ENCODE data around the gene GRAMD1A.

Gene GRAMD1A

DNA sequence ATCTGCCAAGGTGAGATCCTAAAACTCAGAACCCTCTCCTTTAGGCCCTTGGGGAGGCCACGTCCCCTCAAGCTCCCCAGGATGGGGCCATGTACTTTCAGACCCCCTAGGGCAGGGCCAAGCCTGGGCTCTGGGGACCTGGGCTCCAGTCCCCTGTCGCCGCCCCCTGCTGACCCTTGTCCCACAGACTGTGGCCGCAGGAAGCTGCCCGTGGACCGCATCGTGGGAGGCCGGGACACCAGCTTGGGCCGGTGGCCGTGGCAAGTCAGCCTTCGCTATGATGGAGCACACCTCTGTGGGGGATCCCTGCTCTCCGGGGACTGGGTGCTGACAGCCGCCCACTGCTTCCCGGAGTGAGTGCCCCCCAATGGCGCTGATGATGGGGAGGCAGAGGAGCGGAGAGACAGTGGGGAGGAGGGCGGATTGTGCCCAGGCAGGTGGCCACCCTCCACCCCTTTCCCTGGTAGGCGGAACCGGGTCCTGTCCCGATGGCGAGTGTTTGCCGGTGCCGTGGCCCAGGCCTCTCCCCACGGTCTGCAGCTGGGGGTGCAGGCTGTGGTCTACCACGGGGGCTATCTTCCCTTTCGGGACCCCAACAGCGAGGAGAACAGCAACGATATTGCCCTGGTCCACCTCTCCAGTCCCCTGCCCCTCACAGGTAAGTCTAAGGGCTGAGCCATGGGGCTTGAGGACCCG is 60.2 kb downstream of the GRAMD1A start:
- no peak overlapping the region for H3K27ac ChIP-seq (ENCODE audit: low read length, poor library complexity, severe bottlenecking)
- H3K18ac ChIP-seq (ENCODE audit: low read depth in 1 of 2, low read length in 2 of 2) = no peak overlapping the region
- H2AFZ ChIP-seq (ENCODE audit: low read depth, low read length) = no peak overlapping the region
- no peak overlapping the region for H2AK5ac ChIP-seq (ENCODE audit: low read length, severe bottlenecking)
- no peak for DNase-seq
- no peak overlapping the region for H4K91ac ChIP-seq (ENCODE audit: low read length)
- no peaks in the 10 kb centered on the region for H3K9me3 ChIP-seq (ENCODE audit: control insufficient read depth, low read length)
- H3K4me3 ChIP-seq (ENCODE audit: insufficient read depth in 1 of 2, low read depth in 1 of 2, low read length in 2 of 2) = no peak overlapping the region
- no peak overlapping the region for H3K9ac ChIP-seq (ENCODE audit: low read length)
- H2BK15ac ChIP-seq (ENCODE audit: low read depth, poor library complexity, severe bottlenecking) = no peak overlapping the region
- no peak overlapping the region for H3K23ac ChIP-seq (ENCODE audit: low read length in 2 of 2)
- H3K4me2 ChIP-seq (ENCODE audit: low read length, poor library complexity, severe bottlenecking) = no peak overlapping the region
- no peak overlapping the region for H4K8ac ChIP-seq (ENCODE audit: low read length)
- no peak overlapping the region for H2BK120ac ChIP-seq (ENCODE audit: low read depth, low read length)
- 92% methylated on average over 28 of the region's 29 CpGs for WGBS
- no peak overlapping the region for H2BK12ac ChIP-seq (ENCODE audit: low read length in 2 of 2)
- no peaks in the 10 kb centered on the region for H3K79me1 ChIP-seq (replicated peaks; ENCODE audit: low read length, poor library complexity, severe bottlenecking)
- no peak overlapping the region for H3K14ac ChIP-seq (ENCODE audit: low read length in 2 of 2)
- no peaks in the 10 kb centered on the region for H3K4me1 ChIP-seq (ENCODE audit: control insufficient read depth, insufficient read depth, low read depth, low read length)
- peaks cover 14 to 24% of the 10 kb centered on the region in 2 experiments for H3K27me3 ChIP-seq (ENCODE audit: control insufficient read depth in 1 of 2, insufficient read depth in 1 of 2, low read length in 2 of 2)
- H2BK5ac ChIP-seq (ENCODE audit: low read depth, low read length, poor library complexity, severe bottlenecking) = no peak overlapping the region
- H3K4ac ChIP-seq (ENCODE audit: low read depth in 1 of 2, low read length in 2 of 2) = no peak overlapping the region
- H3K36me3 ChIP-seq (ENCODE audit: control insufficient read depth in 1 of 2, insufficient read depth in 2 of 2, low read depth in 1 of 2, low read length in 2 of 2) = no peaks in the 10 kb centered on the region

DNA sequence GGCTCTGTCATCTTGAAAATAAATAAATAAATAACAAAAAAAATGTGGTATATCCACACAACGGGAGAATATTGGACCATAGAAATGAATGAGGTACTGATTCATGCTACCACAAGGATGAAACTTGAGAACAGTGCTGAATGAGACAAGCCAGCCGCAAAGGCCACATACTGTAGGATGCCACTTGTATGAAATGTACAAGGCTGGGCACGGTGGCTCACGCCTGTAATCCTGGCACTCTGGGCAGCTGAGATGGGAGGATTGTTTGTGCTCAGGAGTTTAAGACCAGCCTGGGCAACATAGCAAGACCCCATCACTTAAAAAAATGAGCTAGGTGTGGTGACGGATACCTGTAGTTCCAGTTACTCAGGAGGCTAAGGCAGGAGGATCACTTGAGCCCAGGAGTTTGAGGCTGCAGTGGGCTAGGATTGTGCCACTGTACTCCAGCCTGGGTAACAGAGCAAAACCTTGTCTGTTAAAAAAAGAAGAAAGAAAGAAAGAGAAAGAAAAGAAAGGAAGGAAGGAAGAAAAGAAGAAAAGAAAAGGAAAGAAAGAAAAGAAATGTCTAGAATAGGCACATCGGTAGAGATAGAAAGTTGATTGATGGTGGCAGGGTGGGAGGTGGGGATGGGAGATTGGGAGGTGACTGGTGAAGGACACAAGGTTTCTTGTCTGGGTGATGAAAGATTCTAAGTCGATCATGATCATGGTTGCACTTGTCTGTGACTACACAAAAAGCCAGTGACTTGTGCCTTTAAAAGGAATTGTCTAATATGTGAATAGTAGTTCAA is 61.7 kb downstream of the GRAMD1A start:
- Histone ChIP-seq H3K18ac (ENCODE audit: low read depth in 1 of 2, low read length in 2 of 2) (no peak overlapping the region), H3K27me3 (ENCODE audit: control insufficient read depth in 1 of 2, insufficient read depth in 1 of 2, low read length in 2 of 2) (peaks cover 0 to 9% of the 10 kb centered on the region in 2 experiments), H3K4me1 (ENCODE audit: control insufficient read depth, insufficient read depth, low read depth, low read length) (no peaks in the 10 kb centered on the region), H3K36me3 (ENCODE audit: control insufficient read depth in 1 of 2, insufficient read depth in 2 of 2, low read depth in 1 of 2, low read length in 2 of 2) (no peaks in the 10 kb centered on the region), H2AK5ac (ENCODE audit: low read length, severe bottlenecking) (no peak overlapping the region), H4K8ac (ENCODE audit: low read length) (no peak overlapping the region), H2BK120ac (ENCODE audit: low read depth, low read length) (no peak overlapping the region), H2BK5ac (ENCODE audit: low read depth, low read length, poor library complexity, severe bottlenecking) (no peak overlapping the region), H2BK15ac (ENCODE audit: low read depth, poor library complexity, severe bottlenecking) (no peak overlapping the region), H3K4me3 (ENCODE audit: insufficient read depth in 1 of 2, low read depth in 1 of 2, low read length in 2 of 2) (no peak overlapping the region), H2BK12ac (ENCODE audit: low read length in 2 of 2) (no peak overlapping the region), H2AFZ (ENCODE audit: low read depth, low read length) (no peak overlapping the region), H3K14ac (ENCODE audit: low read length in 2 of 2) (no peak overlapping the region), H3K9me3 (ENCODE audit: control insufficient read depth, low read length) (no peaks in the 10 kb centered on the region), H3K27ac (ENCODE audit: low read length, poor library complexity, severe bottlenecking) (no peak overlapping the region), H3K4me2 (ENCODE audit: low read length, poor library complexity, severe bottlenecking) (no peak overlapping the region), H3K4ac (ENCODE audit: low read depth in 1 of 2, low read length in 2 of 2) (no peak overlapping the region), H4K91ac (ENCODE audit: low read length) (no peak overlapping the region), H3K23ac (ENCODE audit: low read length in 2 of 2) (no peak overlapping the region), H3K9ac (ENCODE audit: low read length) (no peak overlapping the region), H3K79me1 (replicated peaks; ENCODE audit: low read length, poor library complexity, severe bottlenecking) (no peaks in the 10 kb centered on the region)
- WGBS = 83% methylated on average over 7 of the region's 7 CpGs
- no peak for DNase-seq

DNA sequence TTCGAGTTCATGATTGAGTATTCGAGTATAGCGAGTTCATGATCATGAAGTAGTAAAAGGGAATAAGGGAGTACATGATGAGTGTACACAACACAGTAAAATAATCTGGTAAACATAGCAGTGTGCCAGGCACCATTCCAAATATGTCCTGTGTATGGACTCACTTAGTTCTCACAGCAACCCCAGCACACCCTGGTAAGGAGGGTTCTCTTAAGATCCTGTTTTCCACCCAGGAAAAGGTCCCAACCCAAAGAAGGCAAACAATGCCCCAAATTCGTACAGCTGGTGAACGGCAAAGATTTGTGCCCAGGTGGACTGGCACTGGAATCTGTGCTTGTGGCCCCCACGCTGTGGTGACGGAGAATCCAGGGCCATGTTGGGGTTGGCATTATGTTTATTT is 62.8 kb downstream of the GRAMD1A start:
- Histone ChIP-seq H2BK120ac (ENCODE audit: low read depth, low read length) (no peak overlapping the region), H3K36me3 (ENCODE audit: control insufficient read depth in 1 of 2, insufficient read depth in 2 of 2, low read depth in 1 of 2, low read length in 2 of 2) (no peaks in the 10 kb centered on the region), H4K8ac (ENCODE audit: low read length) (no peak overlapping the region)

DNA sequence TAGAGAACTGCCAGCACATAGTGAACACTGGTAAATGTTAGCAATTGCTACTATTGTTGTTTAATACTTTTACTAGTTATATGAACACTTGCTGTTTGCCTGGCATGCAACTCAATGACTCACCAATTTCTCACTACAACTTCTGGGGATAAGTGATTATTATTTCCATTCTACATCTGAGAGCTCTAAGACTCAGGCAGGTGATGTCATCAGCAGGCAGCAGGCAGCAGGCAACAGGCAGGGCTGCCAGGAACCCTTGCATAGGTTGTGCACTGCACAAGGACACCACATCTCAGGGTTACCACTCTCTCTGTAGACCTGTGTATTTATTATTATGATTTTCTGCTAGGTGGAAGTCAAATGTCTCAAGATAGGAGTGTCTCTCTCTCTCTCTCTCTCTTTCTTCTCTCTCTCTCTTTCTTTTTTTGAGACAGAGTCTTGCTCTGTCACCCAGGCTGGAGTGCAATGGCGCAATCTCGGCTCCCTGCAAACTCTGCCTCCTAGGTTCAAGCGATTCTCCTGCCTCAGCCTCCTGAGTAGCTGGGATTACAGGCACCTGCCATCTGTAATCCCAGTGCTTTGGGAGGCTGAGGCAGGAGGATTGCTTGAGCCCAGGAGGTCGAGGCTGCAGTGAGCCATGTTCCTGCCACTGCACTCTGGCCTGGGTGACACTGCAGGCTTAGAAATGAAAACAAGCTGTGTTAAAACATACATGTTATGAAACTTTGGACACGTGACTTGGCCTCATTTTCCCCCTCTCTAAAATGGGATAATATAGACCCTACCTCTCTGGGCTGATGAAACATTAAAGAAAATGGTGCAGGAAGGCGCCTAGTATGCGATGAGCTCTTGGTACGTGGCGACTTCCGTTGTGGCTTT is 64.1 kb downstream of the GRAMD1A start:
- no peak overlapping the region for H3K9ac ChIP-seq (ENCODE audit: low read length)

More for the DNA sequence above, 62.8 kb downstream of the GRAMD1A start:
- H3K27ac ChIP-seq (ENCODE audit: low read length, poor library complexity, severe bottlenecking) = no peak overlapping the region
- no peaks in the 10 kb centered on the region for H3K4me1 ChIP-seq (ENCODE audit: control insufficient read depth, insufficient read depth, low read depth, low read length)
- no peak overlapping the region for H4K91ac ChIP-seq (ENCODE audit: low read length)
- no peak overlapping the region for H3K4me2 ChIP-seq (ENCODE audit: low read length, poor library complexity, severe bottlenecking)
- no peak overlapping the region for H3K14ac ChIP-seq (ENCODE audit: low read length in 2 of 2)
- peaks cover 0 to 7% of the 10 kb centered on the region in 2 experiments for H3K27me3 ChIP-seq (ENCODE audit: control insufficient read depth in 1 of 2, insufficient read depth in 1 of 2, low read length in 2 of 2)
- no peak overlapping the region for H3K18ac ChIP-seq (ENCODE audit: low read depth in 1 of 2, low read length in 2 of 2)
- H2AK5ac ChIP-seq (ENCODE audit: low read length, severe bottlenecking) = no peak overlapping the region
- H2BK15ac ChIP-seq (ENCODE audit: low read depth, poor library complexity, severe bottlenecking) = no peak overlapping the region
- H3K4me3 ChIP-seq (ENCODE audit: insufficient read depth in 1 of 2, low read depth in 1 of 2, low read length in 2 of 2) = no peak overlapping the region
- WGBS = 94% methylated on average over 7 of the region's 7 CpGs
- no peak overlapping the region for H2AFZ ChIP-seq (ENCODE audit: low read depth, low read length)
- H3K9me3 ChIP-seq (ENCODE audit: control insufficient read depth, low read length) = no peaks in the 10 kb centered on the region
- H3K4ac ChIP-seq (ENCODE audit: low read depth in 1 of 2, low read length in 2 of 2) = no peak overlapping the region
- no peak overlapping the region for H2BK5ac ChIP-seq (ENCODE audit: low read depth, low read length, poor library complexity, severe bottlenecking)
- H2BK12ac ChIP-seq (ENCODE audit: low read length in 2 of 2) = no peak overlapping the region
- DNase-seq = no peak
- H3K79me1 ChIP-seq (replicated peaks; ENCODE audit: low read length, poor library complexity, severe bottlenecking) = no peaks in the 10 kb centered on the region
- no peak overlapping the region for H3K9ac ChIP-seq (ENCODE audit: low read length)
- no peak overlapping the region for H3K23ac ChIP-seq (ENCODE audit: low read length in 2 of 2)

More for the DNA sequence above, 64.1 kb downstream of the GRAMD1A start:
- Histone ChIP-seq H3K9me3 (ENCODE audit: control insufficient read depth, low read length) (no peaks in the 10 kb centered on the region), H3K14ac (ENCODE audit: low read length in 2 of 2) (no peak overlapping the region), H2AK5ac (ENCODE audit: low read length, severe bottlenecking) (no peak overlapping the region), H2BK120ac (ENCODE audit: low read depth, low read length) (no peak overlapping the region), H3K4me3 (ENCODE audit: insufficient read depth in 1 of 2, low read depth in 1 of 2, low read length in 2 of 2) (no peak overlapping the region), H3K4ac (ENCODE audit: low read depth in 1 of 2, low read length in 2 of 2) (no peak overlapping the region), H3K27me3 (ENCODE audit: control insufficient read depth in 1 of 2, insufficient read depth in 1 of 2, low read length in 2 of 2) (peaks cover 0 to 14% of the 10 kb centered on the region in 2 experiments), H3K79me1 (replicated peaks; ENCODE audit: low read length, poor library complexity, severe bottlenecking) (no peaks in the 10 kb centered on the region), H3K23ac (ENCODE audit: low read length in 2 of 2) (no peak overlapping the region), H3K27ac (ENCODE audit: low read length, poor library complexity, severe bottlenecking) (no peak overlapping the region), H3K36me3 (ENCODE audit: control insufficient read depth in 1 of 2, insufficient read depth in 2 of 2, low read depth in 1 of 2, low read length in 2 of 2) (no peaks in the 10 kb centered on the region), H3K4me2 (ENCODE audit: low read length, poor library complexity, severe bottlenecking) (no peak overlapping the region), H3K4me1 (ENCODE audit: control insufficient read depth, insufficient read depth, low read depth, low read length) (peaks cover 6% of the 10 kb centered on the region), H2BK5ac (ENCODE audit: low read depth, low read length, poor library complexity, severe bottlenecking) (no peak overlapping the region), H2BK15ac (ENCODE audit: low read depth, poor library complexity, severe bottlenecking) (no peak overlapping the region), H4K8ac (ENCODE audit: low read length) (no peak overlapping the region), H2AFZ (ENCODE audit: low read depth, low read length) (no peak overlapping the region), H3K18ac (ENCODE audit: low read depth in 1 of 2, low read length in 2 of 2) (no peak overlapping the region), H2BK12ac (ENCODE audit: low read length in 2 of 2) (no peak overlapping the region), H4K91ac (ENCODE audit: low read length) (no peak overlapping the region)
- peak; percentile 46 for DNase-seq
- WGBS = 87% methylated on average over 9 of the region's 10 CpGs

Data from mesenchymal stem cell (in vitro differentiated cells and primary cell).